ENCODE measurements around the gene CAPSL.

Gene CAPSL

DNA sequence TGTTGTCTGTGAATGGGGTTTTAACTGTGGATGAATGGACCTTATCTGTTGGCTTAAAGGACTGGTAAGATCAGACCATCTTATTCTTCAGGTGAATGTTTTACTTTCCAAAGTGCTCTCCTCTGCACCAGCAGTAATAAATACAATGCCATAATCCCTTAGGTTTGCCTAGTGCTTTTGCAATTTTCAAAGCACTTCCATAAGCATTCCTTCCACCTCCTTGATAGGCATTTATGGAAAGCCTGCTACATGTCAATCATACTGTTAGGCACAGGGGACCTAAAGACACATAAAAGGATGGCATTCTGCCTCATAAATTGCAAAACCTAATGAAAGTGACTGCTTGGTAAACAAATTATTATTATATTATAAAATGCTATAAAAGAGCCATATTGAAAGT is 60.3 kb downstream of the CAPSL start:
- no peak overlapping the region for H3K4me2 ChIP-seq (ENCODE audit: low read length)
- no peak overlapping the region for H2BK5ac ChIP-seq (ENCODE audit: low read length)
- H2BK15ac ChIP-seq (replicated peaks; ENCODE audit: low read depth): no peak overlapping the region
- H3K4me1 ChIP-seq (ENCODE audit: control insufficient read depth, low read depth, low read length): no peaks in the 10 kb centered on the region
- no peak overlapping the region for H4K8ac ChIP-seq (ENCODE audit: low read depth, low read length)
- H3K27ac ChIP-seq (ENCODE audit: low read depth, low read length): no peak overlapping the region
- DNase-seq: no peak
- no peak overlapping the region for H2AK5ac ChIP-seq (ENCODE audit: low read length)
- no peak overlapping the region for H3K56ac ChIP-seq (ENCODE audit: low read length)
- H3K18ac ChIP-seq (ENCODE audit: low read length): no peak overlapping the region
- H3K79me2 ChIP-seq (ENCODE audit: control insufficient read depth, insufficient read depth, low read length): no peaks in the 10 kb centered on the region
- no peak overlapping the region for H4K5ac ChIP-seq (ENCODE audit: low read length)
- H3K79me1 ChIP-seq (ENCODE audit: low read length): no peaks in the 10 kb centered on the region
- H3K4ac ChIP-seq (ENCODE audit: low read depth, low read length): no peak overlapping the region
- no peak overlapping the region for H3K9ac ChIP-seq (ENCODE audit: low read length)
- H3K23ac ChIP-seq (ENCODE audit: low read length): no peak overlapping the region
- no peak overlapping the region for H2BK120ac ChIP-seq (ENCODE audit: low read depth, low read length)
- H3K36me3 ChIP-seq (ENCODE audit: control insufficient read depth, insufficient read depth, low read length): no peaks in the 10 kb centered on the region
- H3K4me3 ChIP-seq (ENCODE audit: low read length): no peak overlapping the region
- H3K27me3 ChIP-seq (ENCODE audit: insufficient read depth, low read length, poor library complexity): no peaks in the 10 kb centered on the region

DNA sequence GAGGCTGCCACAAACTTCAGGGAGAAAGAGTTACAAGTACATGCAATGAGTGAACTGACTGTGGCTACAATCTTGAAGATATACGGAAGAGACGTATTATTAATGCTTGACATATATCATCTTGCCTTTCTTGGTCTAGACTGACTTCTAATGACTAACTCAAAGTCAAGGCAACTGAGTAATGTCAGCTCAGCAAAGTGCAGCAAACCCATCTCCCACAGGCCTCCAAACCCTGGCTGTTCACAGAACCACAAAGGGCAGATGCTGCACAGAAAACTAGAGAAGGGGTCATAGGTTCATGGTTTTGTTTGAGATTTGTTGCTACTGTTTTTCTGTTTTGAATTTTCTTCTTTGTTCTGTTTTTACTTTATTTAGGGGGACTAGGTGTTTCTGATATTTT is 60.8 kb downstream of the CAPSL start:
- no peak overlapping the region for H4K5ac ChIP-seq (ENCODE audit: low read length)

DNA sequence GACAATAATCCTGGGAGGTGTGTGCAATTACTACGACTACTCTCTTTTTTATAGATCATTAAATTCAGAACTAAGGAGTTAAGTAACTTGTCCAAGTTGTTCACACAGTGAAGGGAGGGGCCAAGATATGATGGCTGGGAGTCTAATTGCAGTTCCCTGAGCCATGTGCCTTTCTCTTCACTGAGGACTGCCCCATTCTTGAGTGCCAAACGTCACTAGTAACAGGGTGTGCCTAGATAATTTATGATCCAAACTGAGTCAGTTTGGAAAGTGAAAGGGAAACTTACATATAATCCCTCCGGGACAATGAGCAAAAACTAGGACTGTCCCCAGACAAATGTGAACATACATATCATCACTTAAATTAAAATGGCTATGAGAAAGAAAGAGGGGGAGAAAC is 61.5 kb downstream of the CAPSL start:
- no peaks in the 10 kb centered on the region for H3K79me1 ChIP-seq (ENCODE audit: low read length)
- no peak overlapping the region for H2BK5ac ChIP-seq (ENCODE audit: low read length)
- no peak overlapping the region for H3K4me2 ChIP-seq (ENCODE audit: low read length)
- H3K27ac ChIP-seq (ENCODE audit: low read depth, low read length): no peak overlapping the region
- no peak overlapping the region for H4K5ac ChIP-seq (ENCODE audit: low read length)
- no peaks in the 10 kb centered on the region for H3K36me3 ChIP-seq (ENCODE audit: control insufficient read depth, insufficient read depth, low read length)
- no peak overlapping the region for H3K56ac ChIP-seq (ENCODE audit: low read length)
- H3K4ac ChIP-seq (ENCODE audit: low read depth, low read length): no peak overlapping the region
- H2BK120ac ChIP-seq (ENCODE audit: low read depth, low read length): no peak overlapping the region
- no peak overlapping the region for H3K9ac ChIP-seq (ENCODE audit: low read length)
- no peak overlapping the region for H3K18ac ChIP-seq (ENCODE audit: low read length)
- H3K23ac ChIP-seq (ENCODE audit: low read length): no peak overlapping the region
- H3K4me1 ChIP-seq (ENCODE audit: control insufficient read depth, low read depth, low read length): no peaks in the 10 kb centered on the region
- no peak for DNase-seq
- no peaks in the 10 kb centered on the region for H3K79me2 ChIP-seq (ENCODE audit: control insufficient read depth, insufficient read depth, low read length)
- H4K8ac ChIP-seq (ENCODE audit: low read depth, low read length): no peak overlapping the region
- no peak overlapping the region for H2AK5ac ChIP-seq (ENCODE audit: low read length)
- WGBS (ENCODE audit: extremely low coverage, insufficient coverage, low lambda C conversion rate): no CpG with 5 or more reads among the region's 3 CpGs
- no peaks in the 10 kb centered on the region for H3K27me3 ChIP-seq (ENCODE audit: insufficient read depth, low read length, poor library complexity)
- H2BK15ac ChIP-seq (replicated peaks; ENCODE audit: low read depth): no peak overlapping the region
- no peak overlapping the region for H3K4me3 ChIP-seq (ENCODE audit: low read length)

More for the DNA sequence above, 60.8 kb downstream of the CAPSL start:
- no peaks in the 10 kb centered on the region for H3K79me2 ChIP-seq (ENCODE audit: control insufficient read depth, insufficient read depth, low read length)
- H3K36me3 ChIP-seq (ENCODE audit: control insufficient read depth, insufficient read depth, low read length): no peaks in the 10 kb centered on the region
- no peak overlapping the region for H3K23ac ChIP-seq (ENCODE audit: low read length)
- no peaks in the 10 kb centered on the region for H3K27me3 ChIP-seq (ENCODE audit: insufficient read depth, low read length, poor library complexity)
- no peak overlapping the region for H3K27ac ChIP-seq (ENCODE audit: low read depth, low read length)
- no peaks in the 10 kb centered on the region for H3K79me1 ChIP-seq (ENCODE audit: low read length)
- no peak overlapping the region for H2BK120ac ChIP-seq (ENCODE audit: low read depth, low read length)
- H3K4me3 ChIP-seq (ENCODE audit: low read length): no peak overlapping the region
- DNase-seq: no peak
- no peak overlapping the region for H4K8ac ChIP-seq (ENCODE audit: low read depth, low read length)
- H2AK5ac ChIP-seq (ENCODE audit: low read length): no peak overlapping the region
- H3K56ac ChIP-seq (ENCODE audit: low read length): no peak overlapping the region
- H3K4me2 ChIP-seq (ENCODE audit: low read length): no peak overlapping the region
- no peaks in the 10 kb centered on the region for H3K4me1 ChIP-seq (ENCODE audit: control insufficient read depth, low read depth, low read length)
- H3K18ac ChIP-seq (ENCODE audit: low read length): no peak overlapping the region
- H2BK5ac ChIP-seq (ENCODE audit: low read length): no peak overlapping the region
- no peak overlapping the region for H3K9ac ChIP-seq (ENCODE audit: low read length)
- no peak overlapping the region for H3K4ac ChIP-seq (ENCODE audit: low read depth, low read length)
- no peak overlapping the region for H2BK15ac ChIP-seq (replicated peaks; ENCODE audit: low read depth)
- no CpG with 5 or more reads among the region's 2 CpGs for WGBS (ENCODE audit: extremely low coverage, insufficient coverage, low lambda C conversion rate)

DNA sequence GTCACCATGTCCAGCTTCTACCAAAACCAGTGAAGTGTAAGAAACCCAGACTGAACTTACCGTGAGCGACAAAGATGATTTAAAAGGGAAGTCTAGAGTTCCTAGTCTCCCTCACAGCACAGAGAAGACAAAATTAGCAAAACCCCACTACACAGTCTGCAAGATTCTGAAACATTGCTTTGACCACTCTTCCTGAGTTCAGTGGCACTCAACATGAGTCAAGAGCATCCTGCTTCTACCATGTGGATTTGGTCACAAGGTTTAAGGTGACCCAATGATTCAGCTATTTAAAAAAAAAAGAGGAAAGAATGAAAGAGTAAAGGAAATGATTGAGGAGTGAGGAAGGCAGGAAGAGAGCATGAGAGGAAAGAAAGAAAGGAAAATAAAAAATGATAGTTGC is 62.0 kb downstream of the CAPSL start:
- Histone ChIP-seq H2AK5ac (ENCODE audit: low read length) (no peak overlapping the region), H3K36me3 (ENCODE audit: control insufficient read depth, insufficient read depth, low read length) (no peaks in the 10 kb centered on the region), H2BK15ac (replicated peaks; ENCODE audit: low read depth) (no peak overlapping the region), H2BK5ac (ENCODE audit: low read length) (no peak overlapping the region), H3K18ac (ENCODE audit: low read length) (no peak overlapping the region), H3K9ac (ENCODE audit: low read length) (no peak overlapping the region), H3K4ac (ENCODE audit: low read depth, low read length) (no peak overlapping the region), H3K56ac (ENCODE audit: low read length) (no peak overlapping the region), H2BK120ac (ENCODE audit: low read depth, low read length) (no peak overlapping the region), H3K79me1 (ENCODE audit: low read length) (no peaks in the 10 kb centered on the region), H3K79me2 (ENCODE audit: control insufficient read depth, insufficient read depth, low read length) (no peaks in the 10 kb centered on the region), H3K4me1 (ENCODE audit: control insufficient read depth, low read depth, low read length) (no peaks in the 10 kb centered on the region), H3K27ac (ENCODE audit: low read depth, low read length) (no peak overlapping the region), H3K4me3 (ENCODE audit: low read length) (no peak overlapping the region), H3K4me2 (ENCODE audit: low read length) (no peak overlapping the region), H4K8ac (ENCODE audit: low read depth, low read length) (no peak overlapping the region), H3K27me3 (ENCODE audit: insufficient read depth, low read length, poor library complexity) (no peaks in the 10 kb centered on the region), H4K5ac (ENCODE audit: low read length) (no peak overlapping the region), H3K23ac (ENCODE audit: low read length) (no peak overlapping the region)
- WGBS (ENCODE audit: extremely low coverage, insufficient coverage, low lambda C conversion rate): no CpG with 5 or more reads among the region's 2 CpGs
- no peak for DNase-seq

DNA sequence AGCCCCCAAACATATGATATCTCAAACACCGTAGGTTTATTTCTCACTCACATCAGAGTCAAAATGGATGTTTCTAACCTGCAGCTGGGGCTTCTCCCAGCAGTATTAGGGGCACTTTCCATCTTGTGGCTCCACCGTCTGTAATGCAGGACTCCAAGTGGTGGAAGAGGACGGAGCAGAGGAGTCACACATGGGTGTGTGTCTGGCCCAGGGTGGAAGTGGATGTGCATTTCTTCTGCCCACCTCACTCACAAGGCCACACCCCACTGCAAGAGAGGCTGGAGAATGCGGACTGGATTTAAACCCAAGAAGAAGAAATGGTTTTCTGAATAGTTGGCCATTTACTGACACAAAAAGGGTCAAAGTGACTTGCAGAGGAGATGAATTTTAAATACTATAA is 67.8 kb downstream of the CAPSL start:
- no peak overlapping the region for H3K56ac ChIP-seq (ENCODE audit: low read length)
- no peak overlapping the region for H2AK5ac ChIP-seq (ENCODE audit: low read length)
- no peak for DNase-seq
- no peak overlapping the region for H3K4me2 ChIP-seq (ENCODE audit: low read length)
- H3K79me1 ChIP-seq (ENCODE audit: low read length): no peaks in the 10 kb centered on the region
- no peak overlapping the region for H4K8ac ChIP-seq (ENCODE audit: low read depth, low read length)
- H3K4ac ChIP-seq (ENCODE audit: low read depth, low read length): no peak overlapping the region
- H3K27me3 ChIP-seq (ENCODE audit: insufficient read depth, low read length, poor library complexity): no peaks in the 10 kb centered on the region
- no peak overlapping the region for H3K4me3 ChIP-seq (ENCODE audit: low read length)
- no peak overlapping the region for H2BK120ac ChIP-seq (ENCODE audit: low read depth, low read length)
- H3K27ac ChIP-seq (ENCODE audit: low read depth, low read length): no peak overlapping the region
- no peak overlapping the region for H3K18ac ChIP-seq (ENCODE audit: low read length)
- H3K4me1 ChIP-seq (ENCODE audit: control insufficient read depth, low read depth, low read length): no peaks in the 10 kb centered on the region
- no peaks in the 10 kb centered on the region for H3K79me2 ChIP-seq (ENCODE audit: control insufficient read depth, insufficient read depth, low read length)
- H3K36me3 ChIP-seq (ENCODE audit: control insufficient read depth, insufficient read depth, low read length): no peaks in the 10 kb centered on the region
- no peak overlapping the region for H3K23ac ChIP-seq (ENCODE audit: low read length)
- H3K9ac ChIP-seq (ENCODE audit: low read length): no peak overlapping the region
- no peak overlapping the region for H2BK15ac ChIP-seq (replicated peaks; ENCODE audit: low read depth)
- no CpG with 5 or more reads among the region's 4 CpGs for WGBS (ENCODE audit: extremely low coverage, insufficient coverage, low lambda C conversion rate)
- no peak overlapping the region for H2BK5ac ChIP-seq (ENCODE audit: low read length)
- H4K5ac ChIP-seq (ENCODE audit: low read length): no peak overlapping the region

DNA sequence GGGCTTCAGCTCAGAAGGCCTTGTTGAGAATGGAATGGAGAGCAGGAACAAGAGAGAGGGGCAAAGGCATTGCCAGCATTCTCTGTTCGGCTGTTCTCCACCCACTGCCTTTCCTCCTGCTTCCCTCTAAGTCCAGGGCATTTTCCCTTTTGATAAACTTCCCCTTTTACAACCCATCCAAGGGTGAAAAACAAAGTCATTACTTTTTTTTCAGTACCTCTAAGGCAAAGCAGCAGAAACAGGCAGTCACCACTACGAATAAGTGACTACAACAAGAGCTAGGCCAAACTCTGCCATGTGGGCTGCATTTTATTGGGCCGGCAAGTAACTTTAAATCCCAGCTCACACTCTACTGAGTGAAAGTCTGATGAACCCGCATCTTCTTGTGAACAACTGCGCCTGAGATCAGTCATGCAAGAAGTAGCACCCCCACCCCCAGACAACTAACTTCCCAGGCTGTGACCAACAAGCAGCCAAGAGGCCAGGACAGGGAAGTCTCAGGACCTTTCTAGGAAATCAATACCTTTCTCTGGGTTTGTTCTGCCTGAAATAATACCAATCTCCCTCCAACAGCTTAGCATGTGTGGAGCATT is 68.6 kb downstream of the CAPSL start:
- H3K4ac ChIP-seq (ENCODE audit: low read depth, low read length): no peak overlapping the region
- no peak for DNase-seq
- no peak overlapping the region for H2BK5ac ChIP-seq (ENCODE audit: low read length)
- no CpG with 5 or more reads among the region's 5 CpGs for WGBS (ENCODE audit: extremely low coverage, insufficient coverage, low lambda C conversion rate)
- H2AK5ac ChIP-seq (ENCODE audit: low read length): no peak overlapping the region
- H4K5ac ChIP-seq (ENCODE audit: low read length): no peak overlapping the region
- no peak overlapping the region for H3K4me2 ChIP-seq (ENCODE audit: low read length)
- no peak overlapping the region for H2BK15ac ChIP-seq (replicated peaks; ENCODE audit: low read depth)
- H2BK120ac ChIP-seq (ENCODE audit: low read depth, low read length): no peak overlapping the region
- no peaks in the 10 kb centered on the region for H3K79me2 ChIP-seq (ENCODE audit: control insufficient read depth, insufficient read depth, low read length)
- no peak overlapping the region for H3K4me3 ChIP-seq (ENCODE audit: low read length)
- H3K4me1 ChIP-seq (ENCODE audit: control insufficient read depth, low read depth, low read length): no peaks in the 10 kb centered on the region
- no peak overlapping the region for H4K8ac ChIP-seq (ENCODE audit: low read depth, low read length)
- H3K56ac ChIP-seq (ENCODE audit: low read length): no peak overlapping the region
- no peak overlapping the region for H3K23ac ChIP-seq (ENCODE audit: low read length)
- H3K27me3 ChIP-seq (ENCODE audit: insufficient read depth, low read length, poor library complexity): no peaks in the 10 kb centered on the region
- H3K9ac ChIP-seq (ENCODE audit: low read length): no peak overlapping the region
- no peaks in the 10 kb centered on the region for H3K79me1 ChIP-seq (ENCODE audit: low read length)
- no peak overlapping the region for H3K18ac ChIP-seq (ENCODE audit: low read length)
- no peaks in the 10 kb centered on the region for H3K36me3 ChIP-seq (ENCODE audit: control insufficient read depth, insufficient read depth, low read length)
- no peak overlapping the region for H3K27ac ChIP-seq (ENCODE audit: low read depth, low read length)
